ENCODE measurements around the gene SURF4.
A peak's percentile ranks its signal among the peaks of the same experiment; 100 is the strongest.
"Not testable (repeated sequence)": the region's sequence is repeated elsewhere in the genome, so short reads cannot be mapped to it uniquely, and the experiment has no call there.

DNA sequence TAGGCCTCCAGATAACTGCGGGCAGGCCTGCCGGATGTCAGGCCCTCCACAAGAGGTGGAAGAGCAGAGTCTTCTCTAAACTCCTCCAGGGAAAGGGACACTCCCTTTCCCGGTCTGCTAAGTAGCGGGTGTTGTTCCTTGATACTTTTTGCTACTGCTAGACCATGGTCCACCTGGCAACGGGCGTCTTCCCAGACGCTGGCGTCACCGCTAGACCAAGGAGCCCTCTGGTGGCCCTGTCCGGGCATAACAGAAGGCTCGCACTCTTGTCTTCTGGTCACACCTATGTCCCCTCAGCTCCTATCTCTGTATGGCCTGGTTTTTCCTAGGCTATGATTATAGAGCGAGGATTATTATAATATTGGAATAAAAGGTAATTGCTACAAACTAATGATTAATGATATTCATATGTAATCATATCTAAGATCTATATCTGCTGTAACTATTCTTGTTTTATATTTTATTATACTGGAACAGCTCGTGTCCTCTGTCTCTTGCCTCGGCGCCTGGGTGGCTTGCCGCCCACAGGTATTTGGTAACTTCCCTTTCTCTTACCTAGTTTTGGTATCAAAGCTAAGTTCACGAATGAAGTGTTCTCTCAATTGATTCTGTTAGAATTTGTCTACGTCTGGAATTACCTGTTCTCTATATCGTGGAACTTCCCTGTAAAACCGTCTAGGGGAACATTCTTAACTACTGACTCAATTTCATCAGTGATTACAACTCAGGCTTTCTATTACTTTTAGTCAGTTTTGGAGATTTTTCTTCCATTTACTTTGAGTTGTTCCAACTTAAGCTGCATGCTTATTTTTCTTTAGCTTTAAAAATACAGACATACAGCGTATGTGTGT lies 46.3 kb downstream of the SURF4 start:
- TF ChIP-seq CTCF (conservative IDR thresholded peaks at IDR 0.05; ENCODE audit: low read length), result peak; percentile 55
- not testable (repeated sequence) for TF ChIP-seq EZH2phosphoT487 (IDR thresholded peaks at IDR 0.05; ENCODE audit: borderline replicate concordance)

Measured in Loucy (cell line).